GM10266 (cell line): Measurements from ENCODE around the gene FOXF2.
A peak's percentile ranks its signal among the peaks of the same experiment; 100 is the strongest.

Experiments used
- DNase-seq: peaks from one replicate; pipeline ENCODE4 v3.0.0; 2012; ENCODE audit errors: extremely low spot score
- CTCF ChIP-seq: IDR thresholded peaks from 2 replicates; pipeline ENCODE4 v1.5.1; 2012; ENCODE audit warnings: mild to moderate bottlenecking, low read depth; ENCODE audit not compliant: control insufficient read depth, insufficient read depth; ENCODE audit errors: missing control alignments

The FOXF2 gene

GRCh38 chr6:1395506-1395905, 6.1 kb downstream of the FOXF2 start:
- no peak for TF ChIP-seq CTCF
- no peak for DNase-seq

- no peak for TF ChIP-seq CTCF
- DNase-seq, result no peak
Measured at GRCh38 chr6:1395941-1396908, 6.8 kb downstream of the FOXF2 start.

GRCh38 chr6:1396952-1397868, 7.8 kb downstream of the FOXF2 start:
- TF ChIP-seq CTCF, result peak; percentile 87

GRCh38 chr6:1399085-1399780, 9.9 kb downstream of the FOXF2 start:
- TF ChIP-seq CTCF, result no peak
- no peak for DNase-seq

More at GRCh38 chr6:1396952-1397868, 7.8 kb downstream of the FOXF2 start:
- peak; percentile 88 for DNase-seq

- no peak for DNase-seq
- no peak for TF ChIP-seq CTCF
Measured at GRCh38 chr6:1400126-1400850, 10.9 kb downstream of the FOXF2 start.

GRCh38 chr6:1402369-1402768, 13.0 kb downstream of the FOXF2 start:
- DNase-seq, result no peak
- TF ChIP-seq CTCF, result no peak
